Gastrocnemius medialis (tissue), 4 donors: Measurements from ENCODE around the gene PSTPIP2. TPM values are rescaled to one million over a fixed set of nuclear protein-coding genes. Genes with fewer than 3 reads are reported as not detected.

ENCODE experiments used
- ATAC-seq, 2 donors: fragments of 150-250 bp; one replicate each; pipeline ENCODE4 v1.9.1; 2016
- DNase-seq, 2 donors: peaks; one replicate each; pipeline ENCODE4 v3.0.0-alpha.2; 2019
- H3K27ac ChIP-seq, 4 donors: fragments of 200-600 bp; sonication (generic); 1 replicate in 1 of 4; 2 replicates in 3 of 4; pipeline ENCODE4 v1.5.1; 2016 to 2018; ENCODE audit warnings: mild to moderate bottlenecking in 2 of 4, moderate library complexity in 1 of 4
- H3K27me3 ChIP-seq, 3 donors: fragments of 200-600 bp; sonication (generic) in 2 of 3; 1 replicate in 1 of 3; 2 replicates in 2 of 3; pipeline versions ENCODE4 v1.5.1 to v1.6.0; 2016 to 2019; ENCODE audit warnings: mild to moderate bottlenecking in 1 of 3, moderate library complexity in 1 of 3
- H3K36me3 ChIP-seq, 2 donors: fragments of 200-600 bp; sonication (generic) in 1 of 2; one replicate each; pipeline ENCODE4 v1.5.1; 2017 to 2018
- H3K4me1 ChIP-seq, 2 donors: fragments of 200-600 bp; sonication (generic) in 1 of 2; one replicate each; pipeline ENCODE4 v1.5.1; 2016 to 2017; ENCODE audit warnings: mild to moderate bottlenecking in 2 of 2
- H3K4me3 ChIP-seq, 4 donors: fragments of 200-600 bp; sonication (generic) in 3 of 4; 1 replicate in 1 of 4; 2 replicates in 3 of 4; pipeline ENCODE4 v1.5.1; 2016 to 2019; ENCODE audit warnings: mild to moderate bottlenecking in 2 of 4
- H3K9me3 ChIP-seq, 3 donors: fragments of 200-600 bp; sonication (generic) in 2 of 3; 1 replicate in 1 of 3; 2 replicates in 2 of 3; pipeline ENCODE4 v1.5.1; 2016 to 2019
- CTCF ChIP-seq, 5 experiments: fragments of 450-650 bp in 3 of 5; fragments of 200-600 bp in 2 of 5; sonication (generic) in 2 of 5; IDR thresholded peaks in 4 of 5; conservative IDR thresholded peaks in 1 of 5; 1 replicate in 4 of 5; 2 replicates in 1 of 5; pipeline ENCODE4 v1.5.1; 2016 to 2019; ENCODE audit warnings: antibody characterized with exemption in 5 of 5, mild to moderate bottlenecking in 3 of 5, moderate library complexity in 3 of 5
- POLR2A ChIP-seq, 2 donors: fragments of 450-650 bp; IDR thresholded peaks; one replicate each; pipeline ENCODE4 v1.6.1; 2017; ENCODE audit warnings: antibody characterized with exemption in 2 of 2, mild to moderate bottlenecking in 2 of 2, moderate library complexity in 2 of 2
- in situ Hi-C, 4 donors: fragments of 200-750 bp; cut with MboI; loops; one replicate each; pipeline versions ENCODE4 v1.15.0 to v1.8.0; 2017; ENCODE audit warnings: low sequenced_read_pairs in 4 of 4
- intact Hi-C: fragments of 100-400 bp; cut with DNase I; formaldehyde crosslinking; loops from one replicate; pipeline ENCODE4 v1.15.1; 2023; ENCODE audit warnings: low total_unique reads
- total RNA-seq, 4 donors: library from RNA; depleted of rRNA; stranded (reverse); fragments of >200 nt; gene quantifications; one replicate each; pipeline versions ENCODE4 v1.1.0 to v1.2.3, GENCODE V29; 2016

Gene PSTPIP2
- total RNA-seq, 4 donors from 2014 or later: 8.4 to 18.2 (median 10.3) TPM

GRCh38 chr18:45957100-45957499 lies 115.0 kb downstream of the PSTPIP2 start:
- Histone ChIP-seq H3K27me3 (no peaks in the 10 kb centered on the region), H3K4me3 (no peak overlapping the region), H3K27ac (no peak overlapping the region), H3K9me3 (no peaks in the 10 kb centered on the region), H3K36me3 (peaks cover 0 to 20% of the 10 kb centered on the region in 2 donors), H3K4me1 (peaks cover 22 to 25% of the 10 kb centered on the region in 2 donors)
- peak in 1 of 2 donors; percentile 68 for ATAC-seq
- DNase-seq: no peak
- intact Hi-C loops (no loop called here), in situ Hi-C loops (no loop called here)
- TF ChIP-seq CTCF (IDR thresholded peaks at IDR 0.05 in 4 of 5, conservative IDR thresholded peaks at IDR 0.05 in 1 of 5): no peak
- no peak for TF ChIP-seq POLR2A (IDR thresholded peaks at IDR 0.05)

- peak; percentile 72 to 78 for ATAC-seq
- no peaks in the 10 kb centered on the region for H3K27me3 ChIP-seq
Observed at GRCh38 chr18:45954070-45954934, 117.8 kb downstream of the PSTPIP2 start.

DNA sequence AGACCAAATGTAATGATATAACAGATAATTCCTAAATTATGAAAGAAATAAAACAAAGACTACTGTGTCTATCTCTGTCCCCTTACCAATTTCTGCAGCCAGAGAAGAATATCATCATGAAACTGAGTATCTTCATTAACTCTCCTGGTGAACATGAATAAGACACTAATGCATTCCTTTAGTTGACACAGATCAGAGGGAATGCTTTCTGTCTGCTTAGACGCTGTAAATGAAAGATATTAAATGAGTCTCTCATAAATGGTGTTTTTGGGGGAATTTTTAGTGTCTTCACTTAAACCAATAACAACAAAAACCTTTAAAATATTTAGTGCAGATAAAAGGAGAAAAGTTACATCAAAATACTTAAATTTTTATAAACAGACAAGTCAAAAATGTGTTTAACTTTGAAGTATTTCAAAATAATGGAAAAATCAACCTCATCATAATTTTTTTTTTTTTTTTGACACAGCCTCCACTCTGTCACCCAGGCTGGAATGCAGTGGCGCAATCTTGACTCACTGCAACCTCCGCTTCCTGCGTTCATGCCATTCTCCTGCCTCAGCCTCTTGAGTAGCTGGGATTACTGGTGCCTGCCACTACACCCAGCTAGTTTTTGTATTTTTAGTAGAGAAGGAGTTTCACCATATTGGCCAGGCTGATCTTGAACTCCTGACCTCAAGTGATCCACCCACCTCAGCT lies 120.9 kb downstream of the PSTPIP2 start:
- in situ Hi-C loops (no loop called here), intact Hi-C loops (no loop called here)
- peaks cover 11 to 12% of the 10 kb centered on the region in 2 donors for H3K4me1 ChIP-seq
- no peak overlapping the region for H3K27ac ChIP-seq
- peak in 1 of 2 donors; percentile 34 for DNase-seq
- no peak overlapping the region for H3K4me3 ChIP-seq
- no peak for ATAC-seq
- no peaks in the 10 kb centered on the region for H3K27me3 ChIP-seq
- TF ChIP-seq CTCF (IDR thresholded peaks at IDR 0.05 in 4 of 5, conservative IDR thresholded peaks at IDR 0.05 in 1 of 5) (no peak), POLR2A (IDR thresholded peaks at IDR 0.05) (no peak)
- no peaks in the 10 kb centered on the region for H3K9me3 ChIP-seq
- peaks cover 3 to 73% of the 10 kb centered on the region in 2 donors for H3K36me3 ChIP-seq

More at GRCh38 chr18:45954070-45954934, 117.8 kb downstream of the PSTPIP2 start:
- in situ Hi-C loops: no loop called here
- Histone ChIP-seq H3K4me3 (no peak overlapping the region), H3K36me3 (peaks cover 0 to 42% of the 10 kb centered on the region in 2 donors), H3K9me3 (no peaks in the 10 kb centered on the region), H3K4me1 (peaks cover 21 to 22% of the 10 kb centered on the region in 2 donors), H3K27ac (peak overlapping the region; percentile 0 to 68 (median 46))
- intact Hi-C loops: no loop called here
- DNase-seq: no peak
- no peak for TF ChIP-seq CTCF (IDR thresholded peaks at IDR 0.05 in 4 of 5, conservative IDR thresholded peaks at IDR 0.05 in 1 of 5)
- TF ChIP-seq POLR2A (IDR thresholded peaks at IDR 0.05): no peak

GRCh38 chr18:45945669-45946068 lies 126.4 kb downstream of the PSTPIP2 start:
- peaks cover 10 to 94% of the 10 kb centered on the region in 2 donors for H3K36me3 ChIP-seq
- no peak overlapping the region for H3K4me3 ChIP-seq
- H3K9me3 ChIP-seq: no peaks in the 10 kb centered on the region
- H3K4me1 ChIP-seq: no peaks in the 10 kb centered on the region
- intact Hi-C loops: no loop called here
- DNase-seq (no peak), ATAC-seq (no peak)
- TF ChIP-seq CTCF (IDR thresholded peaks at IDR 0.05 in 4 of 5, conservative IDR thresholded peaks at IDR 0.05 in 1 of 5) (no peak), POLR2A (IDR thresholded peaks at IDR 0.05) (no peak)
- no peaks in the 10 kb centered on the region for H3K27me3 ChIP-seq
- no peak overlapping the region for H3K27ac ChIP-seq
- in situ Hi-C loops: no loop called here
